ENCODE measurements around the gene SLAMF9. TPM values are rescaled to one million over a fixed set of nuclear protein-coding genes. Genes with fewer than 3 reads are reported as not detected.

The SLAMF9 gene
- total RNA-seq, 1 experiment from 2014 or later: not detected

- H3K27me3 ChIP-seq: 0 out of 2 replicates have a peak, but pooled peaks cover 7% of the 10 kb centered on the region
- no peaks in the 10 kb centered on the region for H3K9me3 ChIP-seq
- H3K36me3 ChIP-seq: no peaks in the 10 kb centered on the region
- no peak overlapping the region for H3K4me3 ChIP-seq
- DNase-seq: no peak
Measured at GRCh38 chr1:159942632-159943277, 11.3 kb downstream of the SLAMF9 start.

- DNase-seq: no peak
- Histone ChIP-seq H3K9me3 (no peaks in the 10 kb centered on the region), H3K4me3 (no peak overlapping the region), H3K36me3 (no peaks in the 10 kb centered on the region), H3K27me3 (0 out of 2 replicates have a peak, but pooled peaks cover 7% of the 10 kb centered on the region)
Measured at GRCh38 chr1:159941591-159942560, 12.2 kb downstream of the SLAMF9 start.

- DNase-seq: no peak
- Histone ChIP-seq H3K4me3 (no peak overlapping the region), H3K27me3 (0 out of 2 replicates have a peak, but pooled peaks cover 7% of the 10 kb centered on the region)
Measured at GRCh38 chr1:159941141-159941540, 12.9 kb downstream of the SLAMF9 start.

GRCh38 chr1:159940006-159940620 is 13.9 kb downstream of the SLAMF9 start:
- Histone ChIP-seq H3K36me3 (no peaks in the 10 kb centered on the region), H3K4me3 (no peak overlapping the region), H3K27me3 (no peaks in the 10 kb centered on the region), H3K9me3 (no peaks in the 10 kb centered on the region)
- no peak for DNase-seq

More at GRCh38 chr1:159941141-159941540, 12.9 kb downstream of the SLAMF9 start:
- H3K9me3 ChIP-seq: no peaks in the 10 kb centered on the region
- H3K36me3 ChIP-seq: no peaks in the 10 kb centered on the region

GRCh38 chr1:159939678-159940002 is 14.4 kb downstream of the SLAMF9 start:
- no peaks in the 10 kb centered on the region for H3K36me3 ChIP-seq
- no peaks in the 10 kb centered on the region for H3K27me3 ChIP-seq
- H3K4me3 ChIP-seq: no peak overlapping the region
- H3K9me3 ChIP-seq: no peaks in the 10 kb centered on the region
- DNase-seq: no peak

- H3K27me3 ChIP-seq: no peaks in the 10 kb centered on the region
- no peak for DNase-seq
- no peaks in the 10 kb centered on the region for H3K36me3 ChIP-seq
- H3K9me3 ChIP-seq: no peaks in the 10 kb centered on the region
- no peak overlapping the region for H3K4me3 ChIP-seq
Measured at GRCh38 chr1:159938905-159939677, 14.9 kb downstream of the SLAMF9 start.

GRCh38 chr1:159938211-159938852 is 15.7 kb downstream of the SLAMF9 start:
- Histone ChIP-seq H3K9me3 (no peaks in the 10 kb centered on the region), H3K4me3 (no peak overlapping the region), H3K27me3 (no peaks in the 10 kb centered on the region), H3K36me3 (no peaks in the 10 kb centered on the region)
- peak; percentile 39 for DNase-seq

GRCh38 chr1:159937054-159937750 is 16.8 kb downstream of the SLAMF9 start:
- Histone ChIP-seq H3K27me3 (no peaks in the 10 kb centered on the region), H3K36me3 (no peaks in the 10 kb centered on the region), H3K4me3 (no peak overlapping the region), H3K9me3 (no peaks in the 10 kb centered on the region)
- DNase-seq: no peak

- H3K4me3 ChIP-seq: no peak overlapping the region
- DNase-seq: peak; percentile 64
- H3K36me3 ChIP-seq: no peaks in the 10 kb centered on the region
- no peaks in the 10 kb centered on the region for H3K9me3 ChIP-seq
- no peaks in the 10 kb centered on the region for H3K27me3 ChIP-seq
Measured at GRCh38 chr1:159936273-159936904, 17.6 kb downstream of the SLAMF9 start.

- Histone ChIP-seq H3K36me3 (no peaks in the 10 kb centered on the region), H3K27me3 (no peaks in the 10 kb centered on the region), H3K9me3 (no peaks in the 10 kb centered on the region), H3K4me3 (no peak overlapping the region)
- no peak for DNase-seq
Measured at GRCh38 chr1:159935719-159936272, 18.2 kb downstream of the SLAMF9 start.

GRCh38 chr1:159935305-159935704 is 18.7 kb downstream of the SLAMF9 start:
- Histone ChIP-seq H3K27me3 (no peaks in the 10 kb centered on the region), H3K9me3 (no peaks in the 10 kb centered on the region), H3K4me3 (no peak overlapping the region), H3K36me3 (no peaks in the 10 kb centered on the region)
- no peak for DNase-seq

- no peaks in the 10 kb centered on the region for H3K36me3 ChIP-seq
- DNase-seq: no peak
- H3K27me3 ChIP-seq: no peaks in the 10 kb centered on the region
- no peaks in the 10 kb centered on the region for H3K9me3 ChIP-seq
- no peak overlapping the region for H3K4me3 ChIP-seq
Measured at GRCh38 chr1:159934136-159935039, 19.6 kb downstream of the SLAMF9 start.

GRCh38 chr1:159933347-159933746 is 20.7 kb downstream of the SLAMF9 start:
- DNase-seq: no peak
- Histone ChIP-seq H3K36me3 (no peaks in the 10 kb centered on the region), H3K27me3 (no peaks in the 10 kb centered on the region), H3K4me3 (no peak overlapping the region), H3K9me3 (no peaks in the 10 kb centered on the region)
